Pancreas (tissue), 10 donors: ENCODE data around the gene BST1. TPM values are rescaled to one million over a fixed set of nuclear protein-coding genes. Genes with fewer than 3 reads are reported as not detected.

ENCODE experiments used
- ATAC-seq, 4 donors: fragments of 200-7000 bp; cut with Tn5 transposase; one replicate each; pipeline versions ENCODE4 v1.8.0 to v1.9.1; 2020; ENCODE audit warnings: mild to moderate bottlenecking in 4 of 4, moderate library complexity in 4 of 4
- DNase-seq, 6 donors: peaks; one replicate each; pipeline ENCODE4 v3.0.0-alpha.2; 2020
- FAIRE-seq: peaks from 2 replicates; lab custom pipeline; 2012; peaks lifted over from hg19 to GRCh38; lab: Jason Lieb, UNC
- H3K27ac ChIP-seq, 4 donors: fragments of 200-600 bp; sonication (generic); 1 replicate in 3 of 4; 2 replicates in 1 of 4; pipeline versions ENCODE4 v1.5.0 to v1.8.0; 2020
- H3K27me3 ChIP-seq, 4 donors: fragments of 200-600 bp; one replicate each; pipeline ENCODE4 v1.8.0; 2021
- H3K36me3 ChIP-seq, 3 donors: fragments of 200-600 bp; sonication (generic) in 1 of 3; one replicate each; pipeline versions ENCODE4 v1.5.0 to v1.8.0; 2020 to 2021
- H3K4me1 ChIP-seq, 3 donors: fragments of 200-600 bp; one replicate each; pipeline ENCODE4 v1.8.0; 2021
- H3K4me3 ChIP-seq, 4 donors: fragments of 200-600 bp; sonication (generic) in 2 of 4; one replicate each; pipeline versions ENCODE4 v1.5.0 to v1.8.0; 2020 to 2021
- H3K9me3 ChIP-seq, 4 donors: fragments of 200-600 bp; one replicate each; pipeline ENCODE4 v1.8.0; 2021
- CTCF ChIP-seq, 4 donors: fragments of 200-600 bp; sonication (generic) in 3 of 4; IDR thresholded peaks; one replicate each; pipeline versions ENCODE4 v1.5.0 to v1.8.0; 2021; ENCODE audit warnings: antibody characterized with exemption in 4 of 4
- WGBS, 2 donors: extraction: QIAGEN DNeasy Blood & Tissue Kit; methylation state at CpG; one replicate each; pipeline ENCODE4 v1.1.7; 2013; 5-methylcytosine and 5-hydroxymethylcytosine counted together
- intact Hi-C, 3 donors: fragments of 100-400 bp; cut with DNase I; formaldehyde crosslinking; loops; one replicate each; pipeline versions ENCODE4 v1.11.1 to v1.14.2; 2022
- polyA plus RNA-seq, 2 donors: library from polyadenylated mRNA; stranded (reverse); fragments of 200-250 nt; gene quantifications; one replicate each; pipeline ENCODE4 v1.2.3, GENCODE V29; 2013
- total RNA-seq, 6 donors: library from RNA; stranded (reverse); fragmentation: NEBNext Ultra II Directional in 4 of 6; extraction: Animal tissue kit (Norgen Biotek cat#: 25700) in 4 of 6; gene quantifications; one replicate each; pipeline versions ENCODE4 v1.2.1 to v1.2.4, GENCODE V29; 2021 to 2023
- donor health status: healthy with polysubstance abuse.
- donor health status: DM: no; HTN: no; CAD: no; lungs with moderate emphysema.
- donor health status: DM: no; HTN: no; CAD: no.
- donor health status: control.
- donor health status: control.
- donor health status: Bipolar disorder and iron deficiency.
- donor health status: DM: yes; HTN: yes; CAD: no.
- donor health status: DM: no; HTN: no; CAD: no.
- donor health status: DM: no; HTN: no; CAD: no.
- donor health status: DM: yes; HTN: yes; CAD: no.

BST1 gene
- total and polyA plus RNA-seq, 8 donors: 0.24 to 2.8 (median 0.49) TPM

GRCh38 chr4:15753081-15753480 is 50.2 kb downstream of the BST1 start:
- peak; percentile 23 for FAIRE-seq

DNA sequence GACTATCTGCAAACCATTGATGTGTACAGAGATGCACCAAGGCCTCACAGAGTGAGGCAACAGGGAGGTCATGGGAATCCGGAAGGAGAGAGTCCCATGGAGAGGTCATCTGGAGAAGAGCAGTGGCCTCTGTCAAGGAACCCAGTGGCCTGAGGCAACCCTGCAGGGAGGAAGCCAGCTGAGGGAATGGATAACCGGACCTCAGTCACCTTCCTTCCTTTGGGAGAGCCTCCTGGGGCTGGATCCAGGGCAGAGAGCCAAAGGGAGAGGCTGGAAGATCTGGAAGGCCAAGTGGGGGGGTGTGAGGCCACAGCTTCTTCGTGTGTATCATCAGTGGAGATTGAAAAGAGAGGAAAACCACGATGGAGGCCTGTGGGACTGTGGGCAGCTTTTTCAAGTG is 50.9 kb downstream of the BST1 start:
- no peak for TF ChIP-seq CTCF (IDR thresholded peaks at IDR 0.05)
- no peaks in the 10 kb centered on the region for H3K9me3 ChIP-seq
- no peak overlapping the region for H3K4me3 ChIP-seq
- H3K27ac ChIP-seq: no peak overlapping the region
- 34 to 46% methylated on average over 4 of the region's 4 CpGs for WGBS, 2 donors
- no peaks in the 10 kb centered on the region for H3K4me1 ChIP-seq
- no peaks in the 10 kb centered on the region for H3K36me3 ChIP-seq
- intact Hi-C loops: no loop called here
- FAIRE-seq (no peak), ATAC-seq (peak in 1 of 4 donors; percentile 17), DNase-seq (peak in 2 of 6 donors; percentile 3 to 20)
- no peaks in the 10 kb centered on the region for H3K27me3 ChIP-seq

More at GRCh38 chr4:15753081-15753480, 50.2 kb downstream of the BST1 start:
- no peaks in the 10 kb centered on the region for H3K9me3 ChIP-seq
- H3K4me3 ChIP-seq: no peak overlapping the region
- 76 to 86% methylated on average over 6 of the region's 6 CpGs for WGBS, 2 donors
- no peak for TF ChIP-seq CTCF (IDR thresholded peaks at IDR 0.05)
- intact Hi-C loops: no loop called here
- ATAC-seq (no peak), DNase-seq (no peak)
- no peak overlapping the region for H3K27ac ChIP-seq
- H3K36me3 ChIP-seq: no peaks in the 10 kb centered on the region
- H3K27me3 ChIP-seq: no peaks in the 10 kb centered on the region
- no peaks in the 10 kb centered on the region for H3K4me1 ChIP-seq

- H3K4me3 ChIP-seq: no peak overlapping the region
- no peaks in the 10 kb centered on the region for H3K27me3 ChIP-seq
- no peak for ATAC-seq
- H3K4me1 ChIP-seq: no peaks in the 10 kb centered on the region
- H3K36me3 ChIP-seq: no peaks in the 10 kb centered on the region
- no peak overlapping the region for H3K27ac ChIP-seq
- no peak for DNase-seq
- no peak for FAIRE-seq
- H3K9me3 ChIP-seq: no peaks in the 10 kb centered on the region
- whole genome bisulfite sequencing, 2 donors: 53 to 67% methylated on average over 4 of the region's 4 CpGs
- intact Hi-C loops: no loop called here
- TF ChIP-seq CTCF (IDR thresholded peaks at IDR 0.05): no peak
Measured at GRCh38 chr4:15754323-15754722, 51.5 kb downstream of the BST1 start.

- Histone ChIP-seq H3K36me3 (no peaks in the 10 kb centered on the region), H3K9me3 (no peaks in the 10 kb centered on the region), H3K27ac (no peak overlapping the region), H3K4me3 (no peak overlapping the region), H3K4me1 (no peaks in the 10 kb centered on the region), H3K27me3 (no peaks in the 10 kb centered on the region)
- intact Hi-C loops: no loop called here
- ATAC-seq (no peak), FAIRE-seq (no peak), DNase-seq (no peak)
- WGBS, 2 donors: 78 to 90% methylated on average over 4 of the region's 4 CpGs
- TF ChIP-seq CTCF (IDR thresholded peaks at IDR 0.05): no peak
Measured at GRCh38 chr4:15755321-15756155, 52.7 kb downstream of the BST1 start.

DNA sequence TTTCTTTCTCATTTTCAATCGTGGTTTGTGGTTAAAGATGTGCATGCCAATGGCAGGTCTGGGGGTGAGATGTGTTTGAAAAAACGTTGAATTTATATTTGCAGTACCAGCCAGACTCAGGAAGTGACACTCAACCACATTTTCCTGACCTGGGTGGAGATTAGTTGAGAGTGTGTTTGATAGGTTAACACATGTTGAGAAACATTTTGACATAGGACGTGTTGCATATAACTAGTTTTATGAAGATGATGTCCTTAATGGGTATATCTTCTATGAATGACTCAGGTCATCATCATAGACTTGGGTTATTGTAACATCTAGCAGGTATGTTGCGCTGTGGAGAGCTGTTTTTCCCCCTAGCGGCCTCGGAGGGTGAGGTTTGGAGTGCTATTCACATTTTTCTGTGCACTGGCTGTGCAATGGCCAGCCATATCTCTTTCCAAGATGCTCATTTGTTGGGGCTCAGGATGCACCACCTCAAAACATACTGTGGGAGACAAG is 53.5 kb downstream of the BST1 start:
- no peak overlapping the region for H3K27ac ChIP-seq
- no peaks in the 10 kb centered on the region for H3K9me3 ChIP-seq
- no peaks in the 10 kb centered on the region for H3K27me3 ChIP-seq
- DNase-seq: no peak
- H3K4me1 ChIP-seq: no peaks in the 10 kb centered on the region
- intact Hi-C loops: no loop called here
- no peaks in the 10 kb centered on the region for H3K36me3 ChIP-seq
- WGBS, 2 donors: 51 to 65% methylated on average over 6 of the region's 6 CpGs
- no peak for FAIRE-seq
- no peak overlapping the region for H3K4me3 ChIP-seq
- no peak for TF ChIP-seq CTCF (IDR thresholded peaks at IDR 0.05)
- no peak for ATAC-seq
